Measurements from ENCODE around the gene ITPR1.

ITPR1 gene

DNA sequence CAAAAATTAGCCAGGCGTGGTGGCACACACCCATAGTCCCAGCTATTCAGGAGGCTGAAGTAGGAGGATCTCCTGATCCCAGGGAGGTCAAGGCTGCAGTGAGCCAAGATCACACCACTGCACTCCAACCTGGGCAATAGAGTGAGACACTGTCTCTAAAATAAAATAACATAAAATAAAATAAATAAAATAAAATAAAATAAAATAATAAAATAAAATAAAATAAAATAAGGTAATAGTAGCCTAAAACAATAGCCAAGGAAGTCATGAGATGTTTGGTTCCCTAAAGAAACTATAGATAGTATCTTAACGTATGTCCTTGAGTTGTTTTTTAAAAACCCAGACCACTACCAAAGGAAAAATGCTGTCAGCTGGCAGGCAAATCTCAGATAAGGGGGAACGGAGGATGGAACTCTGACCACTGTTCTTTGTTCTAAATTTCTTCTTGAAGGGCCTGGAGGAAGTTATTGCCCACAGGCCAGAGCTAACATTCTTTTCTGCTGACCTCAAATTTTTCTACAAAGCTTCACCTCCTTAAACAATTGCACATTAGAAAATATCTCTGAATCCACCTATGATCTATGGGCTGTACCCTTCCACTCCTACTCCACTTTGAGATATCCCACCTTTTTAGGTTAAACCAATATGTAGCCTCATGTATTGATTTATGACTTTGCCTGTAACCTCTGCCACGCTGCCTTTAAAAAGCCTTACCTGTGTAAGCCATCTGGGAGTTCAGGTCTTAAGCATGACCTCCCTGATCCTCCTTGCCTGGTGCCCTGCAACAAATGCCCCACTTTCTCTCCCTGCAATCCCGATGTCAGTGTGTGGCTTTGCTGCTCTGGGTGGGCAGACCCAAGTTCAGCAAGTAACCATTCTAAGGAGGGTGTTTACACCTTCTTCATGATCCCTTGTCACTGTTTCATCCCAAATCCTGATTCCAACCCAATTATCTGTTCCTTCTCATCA is 359.9 kb downstream of the ITPR1 start:
- TF ChIP-seq MYC (IDR thresholded peaks at IDR 0.05; ENCODE audit: low read depth, low read length) (no peak), POLR2A (IDR thresholded peaks at IDR 0.05; ENCODE audit: extremely low read depth, insufficient read length) (no peak)
- TF ChIP-seq, protein P1, sequence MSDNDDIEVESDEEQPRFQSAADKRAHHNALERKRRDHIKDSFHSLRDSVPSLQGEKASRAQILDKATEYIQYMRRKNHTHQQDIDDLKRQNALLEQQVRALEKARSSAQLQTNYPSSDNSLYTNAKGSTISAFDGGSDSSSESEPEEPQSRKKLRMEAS (IDR thresholded peaks at IDR 0.05; ENCODE audit: low read depth, low read length): no peak
- TF ChIP-seq, protein P2, sequence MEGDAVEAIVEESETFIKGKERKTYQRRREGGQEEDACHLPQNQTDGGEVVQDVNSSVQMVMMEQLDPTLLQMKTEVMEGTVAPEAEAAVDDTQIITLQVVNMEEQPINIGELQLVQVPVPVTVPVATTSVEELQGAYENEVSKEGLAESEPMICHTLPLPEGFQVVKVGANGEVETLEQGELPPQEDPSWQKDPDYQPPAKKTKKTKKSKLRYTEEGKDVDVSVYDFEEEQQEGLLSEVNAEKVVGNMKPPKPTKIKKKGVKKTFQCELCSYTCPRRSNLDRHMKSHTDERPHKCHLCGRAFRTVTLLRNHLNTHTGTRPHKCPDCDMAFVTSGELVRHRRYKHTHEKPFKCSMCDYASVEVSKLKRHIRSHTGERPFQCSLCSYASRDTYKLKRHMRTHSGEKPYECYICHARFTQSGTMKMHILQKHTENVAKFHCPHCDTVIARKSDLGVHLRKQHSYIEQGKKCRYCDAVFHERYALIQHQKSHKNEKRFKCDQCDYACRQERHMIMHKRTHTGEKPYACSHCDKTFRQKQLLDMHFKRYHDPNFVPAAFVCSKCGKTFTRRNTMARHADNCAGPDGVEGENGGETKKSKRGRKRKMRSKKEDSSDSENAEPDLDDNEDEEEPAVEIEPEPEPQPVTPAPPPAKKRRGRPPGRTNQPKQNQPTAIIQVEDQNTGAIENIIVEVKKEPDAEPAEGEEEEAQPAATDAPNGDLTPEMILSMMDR (IDR thresholded peaks at IDR 0.05; ENCODE audit: low read depth, low read length): no peak
- no peak for DNase-seq (ENCODE audit: low read depth)
- no peak overlapping the region for H3K4me3 ChIP-seq (ENCODE audit: low read depth, low read length)

DNA sequence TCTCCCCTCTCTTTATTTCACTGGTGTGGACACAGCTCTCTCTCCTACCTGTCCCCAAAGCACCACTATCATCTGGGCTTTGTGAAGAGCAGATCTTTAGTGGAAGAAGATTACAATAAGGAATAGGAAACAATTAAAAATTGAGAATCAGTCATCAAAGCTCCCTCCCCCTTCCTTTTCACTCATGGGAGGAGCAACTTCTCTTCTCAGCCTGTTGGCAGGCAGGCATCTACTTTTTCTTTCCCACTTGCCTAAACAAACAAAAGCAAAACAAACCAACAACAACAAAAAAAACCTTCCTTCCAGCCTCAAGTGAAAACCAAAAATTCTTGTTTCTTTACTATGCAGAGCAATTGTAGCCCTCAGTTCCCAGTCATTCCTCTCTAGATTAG is 360.6 kb downstream of the ITPR1 start:
- no peak overlapping the region for H3K4me3 ChIP-seq (ENCODE audit: low read depth, low read length)
- DNase-seq (ENCODE audit: low read depth): no peak
- no peak for TF ChIP-seq POLR2A (IDR thresholded peaks at IDR 0.05; ENCODE audit: extremely low read depth, insufficient read length)
- TF ChIP-seq, protein P2 (IDR thresholded peaks at IDR 0.05; ENCODE audit: low read depth, low read length): no peak

DNA sequence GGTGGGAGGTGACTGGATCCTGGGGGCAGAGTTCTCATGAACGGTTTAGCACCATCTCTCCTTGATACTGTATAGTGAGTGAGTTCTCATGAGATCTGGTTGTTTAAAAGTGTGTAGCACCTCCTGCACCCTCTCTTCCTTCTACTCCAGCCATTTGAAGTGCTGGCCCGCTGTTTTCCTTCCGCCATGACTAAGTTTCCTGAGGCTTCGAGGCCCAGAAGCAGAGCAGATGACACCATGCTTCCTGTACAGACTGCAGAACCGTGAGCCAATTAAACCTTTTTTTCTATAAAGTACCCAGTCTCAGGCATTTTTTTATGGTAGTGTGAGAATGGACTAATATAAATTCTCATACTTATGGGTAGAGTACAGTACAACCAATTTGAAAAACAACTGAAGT is 362.5 kb downstream of the ITPR1 start:
- TF ChIP-seq MYC (IDR thresholded peaks at IDR 0.05; ENCODE audit: low read depth, low read length) (no peak), POLR2A (IDR thresholded peaks at IDR 0.05; ENCODE audit: extremely low read depth, insufficient read length) (no peak)
- TF ChIP-seq, protein P2 (IDR thresholded peaks at IDR 0.05; ENCODE audit: low read depth, low read length): no peak
- TF ChIP-seq, protein P1 (IDR thresholded peaks at IDR 0.05; ENCODE audit: low read depth, low read length): no peak
- no peak for DNase-seq (ENCODE audit: low read depth)
- H3K4me3 ChIP-seq (ENCODE audit: low read depth, low read length): no peak overlapping the region

DNA sequence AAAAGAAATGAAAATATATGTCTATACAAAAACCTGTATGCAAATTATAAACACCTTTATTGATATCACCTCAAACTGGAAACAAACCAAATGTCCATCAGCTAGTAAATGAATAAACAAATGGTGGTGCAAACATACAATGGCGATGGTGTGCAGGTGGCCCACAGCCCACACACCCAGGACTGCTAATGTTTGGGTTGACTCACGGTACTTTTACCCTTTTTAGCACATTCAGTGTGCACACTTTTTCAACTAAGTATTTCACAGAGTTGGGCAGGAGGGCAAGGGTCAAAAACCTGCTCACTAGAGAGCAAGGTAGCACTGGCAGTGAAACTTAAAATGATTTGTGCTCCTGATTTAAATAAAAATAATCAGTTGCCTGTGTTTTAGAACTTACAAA is 363.0 kb downstream of the ITPR1 start:
- TF ChIP-seq, protein P1 (IDR thresholded peaks at IDR 0.05; ENCODE audit: low read depth, low read length): no peak
- H3K4me3 ChIP-seq (ENCODE audit: low read depth, low read length): no peak overlapping the region
- no peak for DNase-seq (ENCODE audit: low read depth)

DNA sequence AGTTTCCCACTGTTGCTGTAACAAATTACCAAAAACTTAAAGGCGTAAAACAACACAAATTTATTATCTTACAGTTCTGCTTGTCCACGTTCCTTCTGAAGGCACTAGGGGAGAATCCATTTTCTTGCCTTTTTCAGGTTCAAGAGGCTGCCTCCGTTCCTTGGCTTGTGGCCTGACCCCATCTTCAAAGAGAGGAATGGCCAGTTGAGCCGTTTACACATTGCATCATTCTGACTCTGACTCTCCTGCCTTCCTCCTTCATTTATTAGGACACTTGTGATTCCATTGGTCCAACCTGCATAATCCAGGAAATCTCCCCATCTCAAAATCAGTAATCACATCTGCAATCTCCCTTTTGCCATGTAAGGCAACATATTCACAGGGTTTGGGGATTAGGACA is 363.4 kb downstream of the ITPR1 start:
- no peak for DNase-seq (ENCODE audit: low read depth)
- H3K4me3 ChIP-seq (ENCODE audit: low read depth, low read length): no peak overlapping the region
- TF ChIP-seq MYC (IDR thresholded peaks at IDR 0.05; ENCODE audit: low read depth, low read length) (no peak), POLR2A (IDR thresholded peaks at IDR 0.05; ENCODE audit: extremely low read depth, insufficient read length) (no peak)
- TF ChIP-seq, protein P1 (IDR thresholded peaks at IDR 0.05; ENCODE audit: low read depth, low read length): no peak
- TF ChIP-seq, protein P2 (IDR thresholded peaks at IDR 0.05; ENCODE audit: low read depth, low read length): no peak

DNA sequence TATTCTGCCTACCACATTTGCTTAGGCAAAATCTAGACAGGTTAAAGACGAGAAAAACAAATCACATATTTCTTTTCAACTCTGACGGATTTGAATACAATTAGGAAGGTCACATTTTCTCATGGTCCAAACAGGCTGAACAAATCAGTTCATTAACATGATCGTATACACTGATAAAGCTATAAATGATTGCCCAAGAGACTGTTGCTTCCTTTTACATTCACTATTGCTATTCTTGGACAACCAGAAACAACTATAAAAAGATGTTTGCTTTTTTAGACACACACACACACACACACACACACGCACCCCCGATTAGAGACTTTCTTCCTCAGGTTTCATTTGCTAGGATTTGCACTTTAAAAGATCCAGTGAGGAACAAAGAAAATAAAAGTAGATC is 363.8 kb downstream of the ITPR1 start:
- DNase-seq (ENCODE audit: low read depth): no peak
- TF ChIP-seq POLR2A (IDR thresholded peaks at IDR 0.05; ENCODE audit: extremely low read depth, insufficient read length): no peak
- TF ChIP-seq MYC (IDR thresholded peaks at IDR 0.05; ENCODE audit: low read depth, low read length): no peak
- TF ChIP-seq, protein P1 (IDR thresholded peaks at IDR 0.05; ENCODE audit: low read depth, low read length): no peak
- TF ChIP-seq, protein P2 (IDR thresholded peaks at IDR 0.05; ENCODE audit: low read depth, low read length): no peak
- no peak overlapping the region for H3K4me3 ChIP-seq (ENCODE audit: low read depth, low read length)

Measured in NB4 (cell line).